Activated gamma-delta T cell (primary cell): ENCODE results near the gene STK40.

ENCODE experiments used
- DNase-seq: peaks from one replicate; lab custom pipeline; 2025; lab: John Stamatoyannopoulos, UW

STK40 gene

GRCh38 chr1:36369061-36369861 lies 16.5 kb downstream of the STK40 start:
- DNase-seq = no peak

- no peak for DNase-seq
Measured at GRCh38 chr1:36367798-36368197, 17.9 kb downstream of the STK40 start.

GRCh38 chr1:36367066-36367465 lies 18.7 kb downstream of the STK40 start:
- no peak for DNase-seq

- no peak for DNase-seq
Measured at GRCh38 chr1:36366091-36366661, 19.5 kb downstream of the STK40 start.

- DNase-seq = no peak
Measured at GRCh38 chr1:36365381-36365780, 20.3 kb downstream of the STK40 start.

- no peak for DNase-seq
Measured at GRCh38 chr1:36359911-36360550, 25.7 kb downstream of the STK40 start.

- DNase-seq = no peak
Measured at GRCh38 chr1:36359383-36359782, 26.3 kb downstream of the STK40 start.

- no peak for DNase-seq
Measured at GRCh38 chr1:36358514-36359084, 27.1 kb downstream of the STK40 start.

- no peak for DNase-seq
Measured at GRCh38 chr1:36355811-36356210, 29.9 kb downstream of the STK40 start.

- DNase-seq = no peak
Measured at GRCh38 chr1:36354486-36354885, 31.2 kb downstream of the STK40 start.

- DNase-seq = no peak
Measured at GRCh38 chr1:36352910-36353878, 32.5 kb downstream of the STK40 start.

- DNase-seq = no peak
Measured at GRCh38 chr1:36352125-36352909, 33.4 kb downstream of the STK40 start.

GRCh38 chr1:36351227-36351977 lies 34.3 kb downstream of the STK40 start:
- DNase-seq = no peak

GRCh38 chr1:36350659-36351226 lies 35.0 kb downstream of the STK40 start:
- no peak for DNase-seq

GRCh38 chr1:36349839-36350238 lies 35.9 kb downstream of the STK40 start:
- DNase-seq = no peak

GRCh38 chr1:36349241-36349671 lies 36.5 kb downstream of the STK40 start:
- no peak for DNase-seq

GRCh38 chr1:36346741-36347370 lies 38.9 kb downstream of the STK40 start:
- DNase-seq = no peak

- no peak for DNase-seq
Measured at GRCh38 chr1:36345353-36345752, 40.4 kb downstream of the STK40 start.

- no peak for DNase-seq
Measured at GRCh38 chr1:36344395-36344680, 41.4 kb downstream of the STK40 start.
